Transverse colon (tissue), 3 donors: ENCODE data around the gene IGLL5.

Experiments used
- EP300 ChIP-seq: sonication (generic); formaldehyde crosslinking; IDR thresholded peaks from one replicate; pipeline ENCODE4 v1.6.1; 2017; ENCODE audit warnings: antibody characterized with exemption, low read depth
- POLR2A ChIP-seq: fragments of 450-650 bp; IDR thresholded peaks from one replicate; pipeline ENCODE4 v1.6.1; 2016; ENCODE audit warnings: antibody characterized with exemption, mild to moderate bottlenecking, moderate library complexity
- TF ChIP-seq, protein P1 (sequence below), 5 experiments: fragments of 200-600 bp in 3 of 5; fragments of 450-650 bp in 2 of 5; sonication (generic) in 3 of 5; IDR thresholded peaks; 1 replicate in 2 of 5; 2 replicates in 3 of 5; pipeline ENCODE4 v1.5.1; 2016 to 2017; ENCODE audit warnings: antibody characterized with exemption in 5 of 5, inconsistent platforms in 3 of 5, mild to moderate bottlenecking in 2 of 5, moderate library complexity in 1 of 5

DNA sequence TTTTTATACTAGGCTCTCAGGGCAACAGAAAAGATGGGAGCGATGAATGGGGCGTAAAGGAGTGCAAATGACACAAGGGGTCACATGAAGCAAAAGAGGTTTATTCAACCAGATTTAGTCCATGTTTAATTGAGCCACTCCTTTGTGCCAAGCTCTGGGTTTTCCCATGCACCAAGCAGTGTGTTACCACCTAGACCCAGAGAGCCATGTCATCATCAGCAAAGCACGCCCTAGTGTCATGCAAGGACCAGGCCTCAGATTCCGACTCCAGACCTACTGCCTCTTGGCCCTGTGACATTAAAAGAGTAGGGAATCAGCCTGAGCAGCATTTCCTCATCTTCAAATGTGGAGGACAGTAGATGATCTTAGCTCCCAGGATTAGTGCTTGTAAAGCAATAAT, 1.1 kb upstream of the IGLL5 start:
- no peak for TF ChIP-seq EP300
- TF ChIP-seq, protein P1, sequence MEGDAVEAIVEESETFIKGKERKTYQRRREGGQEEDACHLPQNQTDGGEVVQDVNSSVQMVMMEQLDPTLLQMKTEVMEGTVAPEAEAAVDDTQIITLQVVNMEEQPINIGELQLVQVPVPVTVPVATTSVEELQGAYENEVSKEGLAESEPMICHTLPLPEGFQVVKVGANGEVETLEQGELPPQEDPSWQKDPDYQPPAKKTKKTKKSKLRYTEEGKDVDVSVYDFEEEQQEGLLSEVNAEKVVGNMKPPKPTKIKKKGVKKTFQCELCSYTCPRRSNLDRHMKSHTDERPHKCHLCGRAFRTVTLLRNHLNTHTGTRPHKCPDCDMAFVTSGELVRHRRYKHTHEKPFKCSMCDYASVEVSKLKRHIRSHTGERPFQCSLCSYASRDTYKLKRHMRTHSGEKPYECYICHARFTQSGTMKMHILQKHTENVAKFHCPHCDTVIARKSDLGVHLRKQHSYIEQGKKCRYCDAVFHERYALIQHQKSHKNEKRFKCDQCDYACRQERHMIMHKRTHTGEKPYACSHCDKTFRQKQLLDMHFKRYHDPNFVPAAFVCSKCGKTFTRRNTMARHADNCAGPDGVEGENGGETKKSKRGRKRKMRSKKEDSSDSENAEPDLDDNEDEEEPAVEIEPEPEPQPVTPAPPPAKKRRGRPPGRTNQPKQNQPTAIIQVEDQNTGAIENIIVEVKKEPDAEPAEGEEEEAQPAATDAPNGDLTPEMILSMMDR (IDR thresholded peaks at IDR 0.05) = no peak
- TF ChIP-seq POLR2A = no peak
